PC-9 (cell line): ENCODE measurements around the gene APOLD1. TPM values are rescaled to one million over a fixed set of nuclear protein-coding genes. Genes with fewer than 3 reads are reported as not detected.
"Not testable (repeated sequence)": the region's sequence is repeated elsewhere in the genome, so short reads cannot be mapped to it uniquely, and the experiment has no call there.

Source experiments
- BruUV-seq: library from RNA; stranded (reverse); fragments of 400-500 nt; replicated peaks from 2 replicates; lab custom pipeline; 2021; lab: Mats Ljungman, UMichigan
- CTCF ChIA-PET: fragments of 300-600 bp; sonication (Branson Sonifier 250); formaldehyde crosslinking; loops from one replicate; lab custom pipeline; 2022; ENCODE audit warnings: antibody characterized with exemption; lab: Charles Lee
- POLR2A ChIA-PET: fragments of 300-600 bp; sonication (Branson Sonifier 250); formaldehyde crosslinking; loops from one replicate; lab custom pipeline; 2022; ENCODE audit warnings: antibody characterized with exemption; ENCODE audit not compliant: unreplicated experiment; lab: Charles Lee
- DNase-seq, 2 experiments: peaks; one replicate each; pipeline versions ENCODE4 v3.0.0 to v3.0.0-alpha.2; 2015 to 2022; ENCODE audit warnings: mixed read lengths in 1 of 2
- H2AFZ ChIP-seq: fragments of 200-600 bp; sonication (generic); 2 replicates; pipeline ENCODE4 v1.8.1; 2017; ENCODE audit warnings: antibody characterized with exemption
- H3F3A ChIP-seq: fragments of 200-600 bp; sonication (generic); 2 replicates; pipeline ENCODE4 v1.8.1; 2017; ENCODE audit warnings: antibody characterized with exemption, mild to moderate bottlenecking, low read depth; ENCODE audit not compliant: insufficient read depth
- H3K27ac ChIP-seq: fragments of 200-600 bp; sonication (generic); 2 replicates; pipeline ENCODE4 v1.6.1; 2016; ENCODE audit warnings: mixed run types
- H3K27me3 ChIP-seq: fragments of 200-600 bp; sonication (generic); 2 replicates; pipeline ENCODE4 v1.6.1; 2016; ENCODE audit warnings: low read depth, mixed run types; ENCODE audit not compliant: insufficient read depth
- H3K36me3 ChIP-seq: fragments of 200-600 bp; sonication (generic); 2 replicates; pipeline ENCODE4 v1.6.1; 2016; ENCODE audit warnings: low read depth, mixed run types
- H3K4me1 ChIP-seq: fragments of 200-600 bp; sonication (generic); replicated peaks from 2 replicates; pipeline ENCODE4 v1.6.1; 2016; ENCODE audit warnings: mixed run types; ENCODE audit not compliant: insufficient read depth
- H3K4me2 ChIP-seq: fragments of 200-600 bp; sonication (generic); 2 replicates; pipeline ENCODE4 v1.6.1; 2017; ENCODE audit warnings: mixed run types
- H3K4me3 ChIP-seq: fragments of 200-600 bp; sonication (generic); 2 replicates; pipeline ENCODE4 v1.6.1; 2016; ENCODE audit warnings: mixed run types
- H3K79me2 ChIP-seq: fragments of 200-600 bp; sonication (generic); 2 replicates; pipeline ENCODE4 v1.6.1; 2017; ENCODE audit warnings: low read depth, mixed run types
- H3K9me2 ChIP-seq: fragments of 200-600 bp; sonication (generic); 2 replicates; pipeline ENCODE4 v1.8.1; 2017; ENCODE audit warnings: mild to moderate bottlenecking; ENCODE audit not compliant: insufficient read depth
- H3K9me3 ChIP-seq: fragments of 200-600 bp; sonication (generic); 2 replicates; pipeline ENCODE4 v1.8.1; 2016; ENCODE audit warnings: low read depth; ENCODE audit not compliant: insufficient read depth
- H4K20me1 ChIP-seq: fragments of 200-600 bp; sonication (generic); 2 replicates; pipeline ENCODE4 v1.8.1; 2017; ENCODE audit not compliant: insufficient read depth
- EZH2 ChIP-seq: fragments of 200-600 bp; sonication (generic); IDR thresholded peaks from 2 replicates; pipeline ENCODE4 v1.8.0; 2017; ENCODE audit warnings: antibody characterized with exemption, low read depth
- intact Hi-C: fragments of 100-400 bp; cut with micrococcal nuclease; formaldehyde crosslinking; loops from one replicate; pipeline ENCODE4 v1.10.0; 2022; ENCODE audit not compliant: unreplicated experiment
- total RNA-seq: library from RNA; stranded (reverse); gene quantifications from 2 replicates; pipeline ENCODE4 v1.2.3, GENCODE V29; 2021
- TF ChIP-seq, protein P1 (sequence below): fragments of 200-600 bp; sonication (generic); conservative IDR thresholded peaks from 2 replicates; pipeline ENCODE4 v1.6.1; 2017; ENCODE audit warnings: mixed run types, antibody characterized with exemption, mild to moderate bottlenecking, moderate library complexity

APOLD1 gene
- total RNA-seq, 1 experiment from 2014 or later = 23.3 TPM

DNA sequence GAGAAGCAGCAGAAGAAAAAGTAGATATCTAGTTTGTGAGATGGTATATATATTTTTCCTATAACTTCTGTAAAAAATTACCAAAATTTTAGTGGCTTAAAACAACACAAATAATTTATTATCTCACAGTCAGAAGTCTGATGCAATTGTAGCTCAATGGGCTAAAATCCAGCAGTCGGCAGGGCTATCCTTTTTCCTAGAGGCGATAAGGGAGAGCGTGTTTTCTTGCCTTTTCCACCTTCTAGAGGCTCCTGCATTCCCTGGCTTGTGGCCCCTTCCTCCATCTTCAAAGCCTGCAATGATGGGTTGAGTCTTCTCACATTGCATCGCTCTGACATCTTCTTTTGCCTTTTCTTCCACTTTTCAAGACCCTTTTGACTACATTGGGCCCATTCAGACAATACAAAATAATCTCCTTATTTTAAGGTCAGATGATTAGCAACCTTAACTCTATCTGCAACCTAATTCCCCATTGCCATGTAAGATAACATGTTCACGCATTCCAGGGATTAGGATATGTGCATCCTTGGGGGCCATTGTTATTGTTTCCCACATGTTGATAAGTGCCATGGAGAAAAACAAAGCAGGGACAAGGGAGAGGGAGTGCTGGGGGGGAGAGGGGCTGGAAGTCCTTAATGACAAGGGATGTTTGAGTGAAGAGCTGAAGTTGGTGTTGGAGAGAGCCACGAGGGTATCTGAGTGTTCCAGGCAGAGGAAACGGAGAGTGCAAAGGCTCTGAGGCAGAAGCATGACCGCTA is 13.9 kb downstream of the APOLD1 start:
- no peak overlapping the region for H3K4me3 ChIP-seq
- no TSS peak for BruUV-seq
- H3K4me2 ChIP-seq = no peak overlapping the region
- ChIA-PET POLR2A (interaction anchor here (0.6 kb wide), 2 partner anchors 91 to 1975 kb away, joined by 3 to 5 read pairs; a partner anchor contains a TSS), CTCF (interaction anchor here (0.6 kb wide), 1 partner anchor 9 kb away, joined by 8 read pairs; no protein-coding TSS in a partner anchor)
- DNase-seq = no peak
- H3K9me2 ChIP-seq = no peaks in the 10 kb centered on the region
- H3K9me3 ChIP-seq = no peaks in the 10 kb centered on the region
- no peaks in the 10 kb centered on the region for H3K27me3 ChIP-seq
- H3K36me3 ChIP-seq = no peaks in the 10 kb centered on the region
- H3K79me2 ChIP-seq = no peaks in the 10 kb centered on the region
- H3K27ac ChIP-seq = peak overlapping the region; percentile 100
- intact Hi-C loops = no loop called here
- H3F3A ChIP-seq = peaks cover 49% of the 10 kb centered on the region
- H4K20me1 ChIP-seq = no peaks in the 10 kb centered on the region
- peaks cover 66% of the 10 kb centered on the region for H3K4me1 ChIP-seq
- H2AFZ ChIP-seq = no peak overlapping the region
- TF ChIP-seq EZH2 = no peak
- TF ChIP-seq, protein P1, sequence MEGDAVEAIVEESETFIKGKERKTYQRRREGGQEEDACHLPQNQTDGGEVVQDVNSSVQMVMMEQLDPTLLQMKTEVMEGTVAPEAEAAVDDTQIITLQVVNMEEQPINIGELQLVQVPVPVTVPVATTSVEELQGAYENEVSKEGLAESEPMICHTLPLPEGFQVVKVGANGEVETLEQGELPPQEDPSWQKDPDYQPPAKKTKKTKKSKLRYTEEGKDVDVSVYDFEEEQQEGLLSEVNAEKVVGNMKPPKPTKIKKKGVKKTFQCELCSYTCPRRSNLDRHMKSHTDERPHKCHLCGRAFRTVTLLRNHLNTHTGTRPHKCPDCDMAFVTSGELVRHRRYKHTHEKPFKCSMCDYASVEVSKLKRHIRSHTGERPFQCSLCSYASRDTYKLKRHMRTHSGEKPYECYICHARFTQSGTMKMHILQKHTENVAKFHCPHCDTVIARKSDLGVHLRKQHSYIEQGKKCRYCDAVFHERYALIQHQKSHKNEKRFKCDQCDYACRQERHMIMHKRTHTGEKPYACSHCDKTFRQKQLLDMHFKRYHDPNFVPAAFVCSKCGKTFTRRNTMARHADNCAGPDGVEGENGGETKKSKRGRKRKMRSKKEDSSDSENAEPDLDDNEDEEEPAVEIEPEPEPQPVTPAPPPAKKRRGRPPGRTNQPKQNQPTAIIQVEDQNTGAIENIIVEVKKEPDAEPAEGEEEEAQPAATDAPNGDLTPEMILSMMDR = no peak

DNA sequence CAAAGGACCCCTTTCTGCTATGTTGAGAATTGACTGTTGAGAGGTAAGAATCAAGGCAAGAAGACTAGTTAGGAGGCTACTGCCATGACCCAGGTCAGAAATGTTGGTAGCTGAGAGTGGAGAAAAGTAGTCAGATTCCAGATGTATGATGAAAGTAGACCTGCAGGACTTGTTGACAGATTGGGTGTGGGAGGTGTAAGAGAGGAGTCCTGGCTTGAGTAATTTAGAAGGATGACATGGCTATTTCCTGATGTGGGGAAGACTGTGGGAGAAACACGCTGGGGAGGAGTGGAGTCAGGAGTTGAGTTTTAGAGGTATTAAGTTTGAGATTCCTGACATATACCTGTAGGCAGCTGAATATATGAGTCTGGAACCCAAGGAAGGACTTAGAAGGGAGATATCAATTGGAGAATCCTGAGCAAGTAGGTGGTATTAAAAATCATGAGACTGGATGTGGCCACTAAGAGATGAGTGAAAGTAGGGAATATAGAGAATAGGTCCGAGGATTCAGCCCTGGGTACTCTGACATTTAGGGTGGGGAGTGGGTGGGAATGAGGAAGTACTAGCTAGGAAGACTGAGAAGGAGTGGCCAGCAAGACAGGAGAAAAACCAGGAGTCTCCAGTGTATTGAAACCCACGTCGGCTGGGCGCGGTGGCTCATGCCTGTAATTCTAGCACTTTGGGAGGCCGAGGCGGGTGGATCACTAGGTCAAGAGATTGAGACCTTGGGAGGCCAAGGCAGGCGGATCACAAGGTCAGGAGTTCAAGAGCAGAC is 15.1 kb downstream of the APOLD1 start:
- no peaks in the 10 kb centered on the region for H3K36me3 ChIP-seq
- H3K9me2 ChIP-seq = no peaks in the 10 kb centered on the region
- CTCF ChIA-PET = interaction anchor here (0.5 to 0.6 kb wide), 3 partner anchors 11 to 114 kb away, joined by 3 to 8 read pairs (median 4); no protein-coding TSS in a partner anchor
- H3K4me1 ChIP-seq = peaks cover 67% of the 10 kb centered on the region
- peak overlapping the region; percentile 100 for H3K27ac ChIP-seq
- intact Hi-C loops = loop anchor here (1.0 to 5.0 kb wide), 4 partner anchors 83 to 422 kb away; partner anchors contain the start of gene CDKN1B
- H3K4me2 ChIP-seq = peak overlapping the region; percentile 51
- no peak overlapping the region for H3K4me3 ChIP-seq
- TF ChIP-seq, protein P1 = no peak
- TF ChIP-seq EZH2 = no peak
- H3K9me3 ChIP-seq = no peaks in the 10 kb centered on the region
- H4K20me1 ChIP-seq = no peaks in the 10 kb centered on the region
- H3K27me3 ChIP-seq = no peaks in the 10 kb centered on the region
- 0 out of 2 replicates have a peak, but pooled peaks cover under 1% of the 10 kb centered on the region for H3K79me2 ChIP-seq
- peak; percentile 56 to 94 for DNase-seq
- H2AFZ ChIP-seq = no peak overlapping the region
- POLR2A ChIA-PET = interaction anchor here (0.6 to 0.8 kb wide), 8 partner anchors 13 to 1220 kb away, joined by 3 to 10 read pairs (median 6); no protein-coding TSS in a partner anchor
- peaks cover 48% of the 10 kb centered on the region for H3F3A ChIP-seq
- no TSS peak for BruUV-seq

DNA sequence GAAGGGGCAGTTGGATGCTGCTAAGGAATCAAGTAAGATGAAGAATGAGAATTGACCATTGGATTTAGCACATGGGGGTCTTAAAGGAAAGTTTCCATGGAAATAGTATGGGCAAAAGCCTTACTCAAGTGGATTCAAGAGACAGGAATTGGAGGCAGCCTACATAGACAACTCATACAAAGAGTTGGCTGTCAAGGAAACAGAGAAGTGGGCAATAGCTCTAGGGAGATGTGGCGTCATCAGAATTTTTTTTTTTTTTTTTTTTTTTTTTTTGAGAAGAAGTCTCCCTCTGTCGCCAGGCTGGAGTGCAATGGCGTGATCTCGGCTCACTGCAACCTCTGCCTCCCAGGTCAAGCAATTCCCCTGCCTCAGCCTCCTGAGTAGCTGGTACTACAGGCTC is 16.2 kb downstream of the APOLD1 start:
- H3K4me3 ChIP-seq, H3K36me3 ChIP-seq, H4K20me1 ChIP-seq, BruUV-seq, H3K27me3 ChIP-seq, DNase-seq, H3K79me2 ChIP-seq, CTCF ChIA-PET, H3K9me3 ChIP-seq, H2AFZ ChIP-seq, H3K9me2 ChIP-seq: not testable (repeated sequence)
- POLR2A ChIA-PET = interaction anchor here (0.6 kb wide), 1 partner anchor 518 kb away, joined by 16 read pairs; no protein-coding TSS in a partner anchor
- peaks cover 58% of the 10 kb centered on the region for H3F3A ChIP-seq
- H3K4me2 ChIP-seq = 0 out of 2 replicates have a peak overlapping the region, but pooled peaks have one; percentile 13
- H3K27ac ChIP-seq = peak overlapping the region; percentile 100
- intact Hi-C loops = loop anchor here (5.0 kb wide), 3 partner anchors 371 to 421 kb away; no protein-coding TSS in a partner anchor
- H3K4me1 ChIP-seq = peaks cover 76% of the 10 kb centered on the region
